Measurements from ENCODE around the gene TMEM140. TPM values are rescaled to one million over a fixed set of nuclear protein-coding genes. Genes with fewer than 3 reads are reported as not detected.

TMEM140 gene
- total and polyA plus RNA-seq, 2 donors from 2014 or later = 28.2 to 31.3 TPM

DNA sequence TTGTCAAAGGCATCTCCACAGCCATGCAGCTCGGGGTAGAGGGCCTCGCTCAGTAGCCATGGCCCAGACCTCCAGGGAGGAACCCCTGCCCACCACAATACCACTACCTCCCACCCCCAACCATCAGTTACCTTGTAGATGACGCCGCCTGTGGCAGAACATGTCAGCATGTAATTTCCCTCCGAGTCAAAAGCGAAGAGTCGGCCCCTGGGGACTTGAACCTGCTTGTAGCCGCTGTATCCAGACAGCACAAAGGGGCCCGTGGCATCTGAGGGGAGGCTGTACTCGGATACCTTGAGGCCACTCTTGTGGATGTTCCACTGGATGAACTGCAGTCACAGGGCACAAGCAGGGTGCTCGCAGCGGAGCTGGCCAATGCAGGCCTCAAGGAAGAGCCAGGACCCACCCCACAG is 39.0 kb downstream of the TMEM140 start:
- H3K27ac ChIP-seq (ENCODE audit: low read depth in 2 of 2, low read length in 2 of 2) = no peak overlapping the region
- no peak overlapping the region for H3K9ac ChIP-seq (ENCODE audit: low read length in 3 of 3)
- peaks cover 8 to 89% (median 51%) of the 10 kb centered on the region in 3 donors for H3K36me3 ChIP-seq (ENCODE audit: control insufficient read depth in 2 of 3, insufficient read depth in 3 of 3, low read length in 3 of 3)
- peaks cover 0 to 5% (median 0%) of the 10 kb centered on the region in 3 donors for H3K9me3 ChIP-seq (ENCODE audit: control insufficient read depth in 2 of 3, insufficient read depth in 1 of 3, low read length in 3 of 3)
- no peak overlapping the region for H3K4me3 ChIP-seq (ENCODE audit: low read length in 3 of 3)
- H3K27me3 ChIP-seq (ENCODE audit: control insufficient read depth, insufficient read depth, low read length) = no peaks in the 10 kb centered on the region
- no peaks in the 10 kb centered on the region for H3K4me1 ChIP-seq (ENCODE audit: control insufficient read depth in 2 of 3, insufficient read depth in 2 of 3, low read depth in 1 of 3, low read length in 3 of 3)
- TF ChIP-seq, protein P1, sequence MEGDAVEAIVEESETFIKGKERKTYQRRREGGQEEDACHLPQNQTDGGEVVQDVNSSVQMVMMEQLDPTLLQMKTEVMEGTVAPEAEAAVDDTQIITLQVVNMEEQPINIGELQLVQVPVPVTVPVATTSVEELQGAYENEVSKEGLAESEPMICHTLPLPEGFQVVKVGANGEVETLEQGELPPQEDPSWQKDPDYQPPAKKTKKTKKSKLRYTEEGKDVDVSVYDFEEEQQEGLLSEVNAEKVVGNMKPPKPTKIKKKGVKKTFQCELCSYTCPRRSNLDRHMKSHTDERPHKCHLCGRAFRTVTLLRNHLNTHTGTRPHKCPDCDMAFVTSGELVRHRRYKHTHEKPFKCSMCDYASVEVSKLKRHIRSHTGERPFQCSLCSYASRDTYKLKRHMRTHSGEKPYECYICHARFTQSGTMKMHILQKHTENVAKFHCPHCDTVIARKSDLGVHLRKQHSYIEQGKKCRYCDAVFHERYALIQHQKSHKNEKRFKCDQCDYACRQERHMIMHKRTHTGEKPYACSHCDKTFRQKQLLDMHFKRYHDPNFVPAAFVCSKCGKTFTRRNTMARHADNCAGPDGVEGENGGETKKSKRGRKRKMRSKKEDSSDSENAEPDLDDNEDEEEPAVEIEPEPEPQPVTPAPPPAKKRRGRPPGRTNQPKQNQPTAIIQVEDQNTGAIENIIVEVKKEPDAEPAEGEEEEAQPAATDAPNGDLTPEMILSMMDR (IDR thresholded peaks at IDR 0.05; ENCODE audit: borderline replicate concordance, extremely low read depth, insufficient read depth) = no peak
- intact Hi-C loops (cut with DNase I) = no loop called here
- no peak for FAIRE-seq
- DNase-seq = peak in 1 of 5 donors; percentile 22

DNA sequence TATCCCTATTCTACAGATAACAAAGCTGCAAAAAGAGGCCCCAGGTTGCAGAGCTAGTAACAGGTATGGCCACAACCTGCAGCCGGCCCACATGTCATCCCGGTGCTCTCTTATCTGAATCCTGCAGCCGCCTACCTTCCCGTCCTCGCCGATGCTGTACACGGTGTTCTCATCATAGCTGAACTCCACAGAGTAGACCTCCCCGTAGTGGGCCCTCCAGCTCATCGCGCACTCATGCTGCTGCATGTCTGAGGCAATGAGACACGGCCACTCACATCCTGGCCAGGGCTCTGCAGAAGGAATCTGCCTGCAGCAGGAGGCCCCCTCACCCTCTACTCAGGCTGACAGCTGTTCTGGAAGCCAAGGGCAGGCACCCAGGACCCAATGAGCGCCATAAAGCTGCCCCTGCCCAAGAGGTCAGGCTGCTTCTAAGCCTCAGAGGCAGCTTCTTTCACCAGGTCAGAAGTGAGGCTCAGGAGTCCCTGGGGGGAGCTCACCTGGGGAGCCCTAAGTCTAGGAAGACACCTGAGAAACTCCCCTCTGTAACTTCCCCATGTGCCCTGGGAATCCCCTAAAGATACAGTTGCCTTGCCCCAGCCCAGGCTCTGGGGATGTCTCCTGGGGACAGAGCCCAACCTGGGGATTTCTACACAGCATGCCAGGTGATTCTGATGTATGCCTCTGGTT is 40.6 kb downstream of the TMEM140 start:
- intact Hi-C loops (cut with DNase I) = no loop called here
- Histone ChIP-seq H3K9ac (ENCODE audit: low read length in 3 of 3) (no peak overlapping the region), H3K4me1 (ENCODE audit: control insufficient read depth in 2 of 3, insufficient read depth in 2 of 3, low read depth in 1 of 3, low read length in 3 of 3) (no peaks in the 10 kb centered on the region), H3K4me3 (ENCODE audit: low read length in 3 of 3) (no peak overlapping the region), H3K9me3 (ENCODE audit: control insufficient read depth in 2 of 3, insufficient read depth in 1 of 3, low read length in 3 of 3) (no peaks in the 10 kb centered on the region), H3K27ac (ENCODE audit: low read depth in 2 of 2, low read length in 2 of 2) (no peak overlapping the region), H3K36me3 (ENCODE audit: control insufficient read depth in 2 of 3, insufficient read depth in 3 of 3, low read length in 3 of 3) (peaks cover 6 to 86% (median 52%) of the 10 kb centered on the region in 3 donors), H3K27me3 (ENCODE audit: control insufficient read depth, insufficient read depth, low read length) (no peaks in the 10 kb centered on the region)
- TF ChIP-seq, protein P1 (IDR thresholded peaks at IDR 0.05; ENCODE audit: borderline replicate concordance, extremely low read depth, insufficient read depth) = no peak
- FAIRE-seq = no peak
- no peak for DNase-seq

DNA sequence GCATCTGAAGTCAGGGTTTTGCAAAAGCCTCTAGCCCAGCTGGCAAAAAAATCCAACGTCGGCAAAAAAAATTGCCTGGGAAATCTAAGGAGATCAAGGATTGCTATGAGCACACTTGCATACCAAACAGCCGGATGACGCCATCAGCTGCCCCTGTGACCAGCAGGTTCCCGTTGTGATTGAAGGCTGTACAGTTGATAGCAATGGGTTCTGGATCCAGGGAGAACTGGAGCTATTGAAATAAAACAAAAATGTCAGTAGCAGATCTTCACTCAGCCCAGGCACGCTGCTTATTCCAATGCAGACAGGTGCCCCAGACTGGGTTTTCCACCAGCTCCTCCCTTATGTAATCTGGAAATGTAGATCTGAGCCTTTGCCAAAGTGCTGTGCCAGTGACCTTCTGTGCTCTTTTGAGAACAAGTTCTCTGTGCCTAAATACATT is 41.4 kb downstream of the TMEM140 start:
- peak in 1 of 5 donors; percentile 11 for DNase-seq
- Histone ChIP-seq H3K27me3 (ENCODE audit: control insufficient read depth, insufficient read depth, low read length) (no peaks in the 10 kb centered on the region), H3K27ac (ENCODE audit: low read depth in 2 of 2, low read length in 2 of 2) (no peak overlapping the region), H3K9ac (ENCODE audit: low read length in 3 of 3) (peak overlapping the region in 1 of 3 donors; percentile 10), H3K36me3 (ENCODE audit: control insufficient read depth in 2 of 3, insufficient read depth in 3 of 3, low read length in 3 of 3) (peaks cover 6 to 86% (median 54%) of the 10 kb centered on the region in 3 donors), H3K9me3 (ENCODE audit: control insufficient read depth in 2 of 3, insufficient read depth in 1 of 3, low read length in 3 of 3) (no peaks in the 10 kb centered on the region), H3K4me3 (ENCODE audit: low read length in 3 of 3) (no peak overlapping the region), H3K4me1 (ENCODE audit: control insufficient read depth in 2 of 3, insufficient read depth in 2 of 3, low read depth in 1 of 3, low read length in 3 of 3) (no peaks in the 10 kb centered on the region)
- FAIRE-seq = no peak
- TF ChIP-seq, protein P1 (IDR thresholded peaks at IDR 0.05; ENCODE audit: borderline replicate concordance, extremely low read depth, insufficient read depth) = no peak
- intact Hi-C loops (cut with DNase I) = no loop called here
